ENCODE measurements around the gene MYO15A. TPM values are rescaled to one million over a fixed set of nuclear protein-coding genes. Genes with fewer than 3 reads are reported as not detected.

Gene MYO15A
- total and polyA plus RNA-seq, 2 of the 4 experiments (the other 2 are of a cell fraction) = 0.18 to 1.1 TPM

DNA sequence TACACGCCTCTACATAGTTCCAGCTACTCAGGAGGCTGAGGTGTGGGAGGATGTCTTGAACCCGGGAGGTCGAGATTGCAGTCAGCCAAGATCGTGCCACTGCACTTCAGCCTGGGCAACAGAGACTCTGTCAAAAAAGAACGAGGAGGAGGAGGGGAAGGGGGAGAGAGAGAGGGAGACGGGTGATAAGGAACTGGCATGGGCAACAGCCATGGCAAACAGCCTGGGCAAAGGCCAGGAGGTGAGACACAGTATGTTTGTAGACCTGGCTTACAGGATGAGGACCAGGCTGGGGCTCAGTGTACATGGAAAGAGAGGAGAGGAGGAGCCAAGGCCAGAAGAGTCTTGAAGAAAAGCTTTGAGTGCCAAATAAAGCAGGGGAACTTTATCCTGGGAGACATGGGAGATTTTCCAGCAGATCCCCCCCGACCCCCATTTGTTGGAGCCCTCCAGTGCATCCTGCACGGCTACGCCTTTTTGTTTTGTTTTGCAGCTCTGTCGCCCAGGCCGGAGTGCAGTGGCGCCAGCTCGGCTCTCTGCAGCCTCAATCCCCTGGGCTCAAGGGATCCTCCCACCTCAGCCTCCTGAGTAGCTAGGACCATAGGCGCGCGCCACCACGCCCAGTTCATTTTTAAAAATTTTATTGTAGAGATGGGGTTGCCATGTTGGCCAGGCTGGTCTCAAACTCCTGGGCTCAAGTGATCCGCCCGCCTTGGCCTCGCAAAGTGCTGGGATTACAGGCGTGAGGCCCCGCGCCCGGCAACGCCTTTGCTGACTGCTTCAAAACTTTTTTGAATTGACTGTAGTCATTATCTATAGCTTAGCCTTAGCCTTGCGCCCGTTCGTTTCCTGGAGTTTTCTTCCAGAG, 73.8 kb downstream of the MYO15A start:
- in situ Hi-C loops (cut with MboI; ENCODE audit: low sequenced_read_pairs) = no loop called here
- no peak for TF ChIP-seq NFE2L2 (IDR thresholded peaks at IDR 0.05; ENCODE audit: low read depth, low read length)
- no peak for TF ChIP-seq CEBPB (IDR thresholded peaks at IDR 0.05; ENCODE audit: low read depth, low read length)
- TF ChIP-seq RFX5 (IDR thresholded peaks at IDR 0.05; ENCODE audit: low read depth, low read length) = no peak
- H3K9me1 ChIP-seq (ENCODE audit: insufficient read depth, low read length) = peaks cover 25% of the 10 kb centered on the region

More for the DNA sequence above, 73.8 kb downstream of the MYO15A start:
- H4K8ac ChIP-seq (ENCODE audit: low read depth in 2 of 2, low read length in 2 of 2) = peak overlapping the region; percentile 99
- H3K14ac ChIP-seq (replicated peaks; ENCODE audit: low read depth, low read length) = peak overlapping the region; percentile 91
- peak overlapping the region; percentile 97 for H2AK5ac ChIP-seq (ENCODE audit: low read depth, low read length)
- H2BK5ac ChIP-seq (ENCODE audit: low read depth, low read length, poor library complexity, severe bottlenecking) = peak overlapping the region; percentile 93
- peak overlapping the region; percentile 97; the same call in 2 of the 3 replicates for H2BK15ac ChIP-seq (ENCODE audit: low read depth, low read length)
- H3K27ac ChIP-seq (ENCODE audit: insufficient read depth, low read length) = peak overlapping the region; percentile 95
- peaks cover 8% of the 10 kb centered on the region for H3K36me3 ChIP-seq (ENCODE audit: control insufficient read depth, insufficient read depth, low read length)
- H2BK120ac ChIP-seq (ENCODE audit: low read depth, low read length) = peak overlapping the region; percentile 80
- H3K4me2 ChIP-seq (ENCODE audit: low read depth, low read length) = peak overlapping the region; percentile 66
- peak overlapping the region; percentile 99 for H4K5ac ChIP-seq (ENCODE audit: low read depth, low read length)
- peaks cover 23% of the 10 kb centered on the region for H3K4me1 ChIP-seq (ENCODE audit: control insufficient read depth, insufficient read depth, low read length)
- peak overlapping the region; percentile 97 for H2AFZ ChIP-seq (replicated peaks; ENCODE audit: low read length, poor library complexity)
- peak overlapping the region; percentile 94 for H3K23ac ChIP-seq (ENCODE audit: low read depth, low read length)
- H3K79me1 ChIP-seq (ENCODE audit: low read depth in 1 of 2, low read length in 2 of 2) = peaks cover 7 to 36% of the 10 kb centered on the region in 2 experiments; a peak in 3 of 4 replicates
- BruUV-seq (replicated peaks) = no TSS peak
- no peaks in the 10 kb centered on the region for H3K9me3 ChIP-seq (ENCODE audit: control insufficient read depth, insufficient read depth, low read length)
- peaks cover 33% of the 10 kb centered on the region for H4K20me1 ChIP-seq (ENCODE audit: insufficient read depth, low read length)
- H3K27me3 ChIP-seq (ENCODE audit: control insufficient read depth, insufficient read depth, low read length) = no peaks in the 10 kb centered on the region
- dilution Hi-C loops (cut with HindIII; ENCODE audit: low sequenced_read_pairs, unreplicated experiment) (no loop called here), intact Hi-C loops (cut with micrococcal nuclease) (loop anchor here (2.0 to 5.0 kb wide), 2 partner anchors 42 to 85 kb away; no protein-coding TSS in a partner anchor)
- 44% methylated on average over 13 of the region's 28 CpGs; no CpG with 5 or more reads in 1 of the 2 experiments for WGBS, 2 experiments (ENCODE audit: extremely low coverage in 2 of 2, insufficient read length in 1 of 2)
- ChIA-PET POLR2A (ENCODE audit: unreplicated experiment) (interaction anchor here (0.6 to 1.1 kb wide), 2 partner anchors 10 to 11 kb away, joined by 3 read pairs; no protein-coding TSS in a partner anchor), CTCF (interaction anchor here (1.8 kb wide), 1 partner anchor 10 kb away, joined by 4 read pairs; no protein-coding TSS in a partner anchor)
- H3K56ac ChIP-seq (ENCODE audit: extremely low read depth, insufficient read depth, low read length) = peak overlapping the region; percentile 56; the same call in 1 of the 2 replicates
- peak overlapping the region; percentile 93 for H3K4ac ChIP-seq (ENCODE audit: low read depth, low read length)
- peak overlapping the region; percentile 52 for H3K4me3 ChIP-seq (ENCODE audit: insufficient read depth, low read depth, low read length)
- ATAC-seq (ENCODE audit: low read depth) (no peak), DNase-seq (no peak)
- peak overlapping the region; percentile 55 for H3K18ac ChIP-seq (ENCODE audit: low read depth, low read length)
- H4K91ac ChIP-seq (ENCODE audit: insufficient read depth, low read depth, low read length) = peak overlapping the region; percentile 97
- peak overlapping the region; percentile 94 for H2AK9ac ChIP-seq (replicated peaks; ENCODE audit: low read depth, low read length, poor library complexity)
- H2BK20ac ChIP-seq (ENCODE audit: low read depth, low read length) = peak overlapping the region; percentile 23; the same call in 1 of the 2 replicates
- peak overlapping the region; percentile 87 for H3K9ac ChIP-seq (ENCODE audit: low read depth, low read length)
